CD14-positive monocyte (primary cell): Measurements from ENCODE around the gene DNAJA3. TPM values are rescaled to one million over a fixed set of nuclear protein-coding genes. Genes with fewer than 3 reads are reported as not detected.

ENCODE experiments used
- DNase-seq, 3 donors: peaks; one replicate each; pipeline ENCODE4 v3.0.0-alpha.2; 2011 to 2022
- H2AFZ ChIP-seq: 2 replicates; pipeline ENCODE4 v1.6.0; 2012; ENCODE audit warnings: mild to moderate bottlenecking, low read depth, low read length, inconsistent platforms; ENCODE audit not compliant: insufficient read depth, poor library complexity, severe bottlenecking
- H3K27ac ChIP-seq, 2 donors: 1 replicate in 1 of 2; 2 replicates in 1 of 2; pipeline ENCODE4 v1.5.1; 2012 to 2013; ENCODE audit warnings: low read length in 2 of 2, control low read depth in 1 of 2, inconsistent platforms in 1 of 2, low read depth in 1 of 2, mild to moderate bottlenecking in 1 of 2
- H3K27me3 ChIP-seq, 2 donors: one replicate each; pipeline versions ENCODE4 v1.6.0 to v1.6.1; 2011 to 2013; ENCODE audit warnings: low read length in 2 of 2; ENCODE audit not compliant: control insufficient read depth in 2 of 2, insufficient read depth in 2 of 2
- H3K36me3 ChIP-seq, 2 donors: replicated peaks in 1 of 2; 1 replicate in 1 of 2; 2 replicates in 1 of 2; pipeline versions ENCODE4 v1.5.1 to v1.6.1; 2012 to 2013; ENCODE audit warnings: low read length in 2 of 2, control low read depth in 1 of 2, inconsistent platforms in 1 of 2, mild to moderate bottlenecking in 1 of 2; ENCODE audit not compliant: insufficient read depth in 2 of 2, control insufficient read depth in 1 of 2
- H3K4me1 ChIP-seq, 2 donors: 1 replicate in 1 of 2; 2 replicates in 1 of 2; pipeline versions ENCODE4 v1.5.1 to v1.6.1; 2012 to 2013; ENCODE audit warnings: low read length in 2 of 2, control low read depth in 1 of 2, inconsistent platforms in 1 of 2, mild to moderate bottlenecking in 1 of 2, moderate library complexity in 1 of 2; ENCODE audit not compliant: insufficient read depth in 2 of 2, control insufficient read depth in 1 of 2
- H3K4me2 ChIP-seq: replicated peaks from 2 replicates; pipeline ENCODE3; 2012; ENCODE audit warnings: low read length, moderate library complexity, mild to moderate bottlenecking; ENCODE audit not compliant: poor library complexity, severe bottlenecking; ENCODE audit errors: extremely low read depth
- H3K4me3 ChIP-seq, 3 experiments: fragments of 200-600 bp in 1 of 3; sonication (generic) in 1 of 3; replicated peaks in 1 of 3; 1 replicate in 2 of 3; 2 replicates in 1 of 3; pipeline ENCODE4 v1.5.1; 2011 to 2013; ENCODE audit warnings: low read length in 3 of 3, mild to moderate bottlenecking in 3 of 3, control low read depth in 2 of 3, low read depth in 2 of 3, inconsistent platforms in 1 of 3, moderate library complexity in 1 of 3
- H3K79me2 ChIP-seq: 2 replicates; pipeline ENCODE4 v1.6.0; 2012; ENCODE audit warnings: mild to moderate bottlenecking, control low read depth, inconsistent platforms, low read length, moderate library complexity; ENCODE audit not compliant: insufficient read depth
- H3K9ac ChIP-seq: 2 replicates; pipeline ENCODE4 v1.6.0; 2017; ENCODE audit warnings: low read length, mild to moderate bottlenecking; ENCODE audit not compliant: insufficient read depth, poor library complexity, severe bottlenecking
- H3K9me3 ChIP-seq, 2 donors: replicated peaks in 1 of 2; 1 replicate in 1 of 2; 2 replicates in 1 of 2; pipeline versions ENCODE4 v1.5.1 to v1.6.1; 2012 to 2013; ENCODE audit warnings: low read length in 2 of 2, control low read depth in 1 of 2; ENCODE audit not compliant: control insufficient read depth in 1 of 2, insufficient read depth in 1 of 2
- H4K20me1 ChIP-seq: 2 replicates; pipeline ENCODE4 v1.6.0; 2012; ENCODE audit warnings: mild to moderate bottlenecking, low read length, control low read depth, moderate library complexity; ENCODE audit not compliant: insufficient read depth
- H3K27ac Mint-ChIP-seq, 7 donors: one replicate each; pipeline ENCODE4 v1.8.0; 2020; ENCODE audit warnings: mild to moderate bottlenecking in 7 of 7, mixed read lengths in 7 of 7, moderate library complexity in 6 of 7, inconsistent platforms in 2 of 7
- H3K27me3 Mint-ChIP-seq, 3 donors: one replicate each; pipeline ENCODE4 v1.8.0; 2021 to 2022; ENCODE audit warnings: low read depth in 3 of 3, mild to moderate bottlenecking in 3 of 3, mixed read lengths in 3 of 3, moderate library complexity in 3 of 3, inconsistent platforms in 1 of 3
- H3K36me3 Mint-ChIP-seq, 2 donors: one replicate each; pipeline ENCODE4 v1.8.0; 2020; ENCODE audit warnings: mixed read lengths in 2 of 2, inconsistent platforms in 1 of 2, mild to moderate bottlenecking in 1 of 2
- H3K4me1 Mint-ChIP-seq: one replicate; pipeline ENCODE4 v1.8.0; 2020; ENCODE audit warnings: mild to moderate bottlenecking, mixed read lengths
- H3K4me3 Mint-ChIP-seq, 2 donors: one replicate each; pipeline ENCODE4 v1.8.0; 2020; ENCODE audit warnings: mild to moderate bottlenecking in 2 of 2, mixed read lengths in 2 of 2, moderate library complexity in 1 of 2
- H3K9me3 Mint-ChIP-seq, 7 donors: one replicate each; pipeline ENCODE4 v1.8.0; 2020 to 2022; ENCODE audit warnings: mixed read lengths in 7 of 7, mild to moderate bottlenecking in 6 of 7, moderate library complexity in 6 of 7, inconsistent platforms in 2 of 7
- CTCF ChIP-seq: fragments of 200-600 bp; IDR thresholded peaks from one replicate; pipeline ENCODE4 v1.8.0; 2022; ENCODE audit warnings: antibody characterized with exemption, mild to moderate bottlenecking
- WGBS: methylation state at CpG from one replicate; pipeline ENCODE4 v1.1.5; 2013; ENCODE audit warnings: missing lambda C conversion rate; ENCODE audit not compliant: insufficient coverage; 5-methylcytosine and 5-hydroxymethylcytosine counted together
- intact Hi-C, 2 donors: fragments of 100-400 bp; cut with micrococcal nuclease; formaldehyde crosslinking; loops; one replicate each; pipeline versions ENCODE4 v1.15.0 to v1.15.1; 2023
- polyA plus RNA-seq, 3 donors: library from polyadenylated mRNA; depleted of rRNA in 1 of 3; unstranded in 2 of 3; stranded (reverse) in 1 of 3; fragments of 300-500 nt in 2 of 3; fragments of >200 nt in 1 of 3; fragmentation: Illumina TruSeq in 2 of 3; gene quantifications; 1 replicate in 2 of 3; 2 replicates in 1 of 3; pipeline ENCODE4 v1.2.3, GENCODE V29; 2012 to 2021

Gene DNAJA3
- polyA plus RNA-seq, 3 donors, result 17.1 to 27.9 (median 19.5) TPM

GRCh38 chr16:4486126-4486893 lies 60.6 kb downstream of the DNAJA3 start:
- Mint-ChIP-seq H3K4me1 (peaks cover 4% of the 10 kb centered on the region), H3K27ac (peak overlapping the region in 4 of 7 donors; percentile 22 to 75 (median 38)), H3K9me3 (no peaks in the 10 kb centered on the region), H3K36me3 (peaks cover 30 to 61% of the 10 kb centered on the region in 2 donors), H3K27me3 (no peaks in the 10 kb centered on the region), H3K4me3 (no peak overlapping the region)
- no peak overlapping the region for H3K4me2 ChIP-seq
- H3K36me3 ChIP-seq, result peaks cover 31 to 61% of the 10 kb centered on the region in 2 donors
- H3K79me2 ChIP-seq, result peaks cover 26% of the 10 kb centered on the region
- H3K4me1 ChIP-seq, result no peaks in the 10 kb centered on the region
- no peak for TF ChIP-seq CTCF
- intact Hi-C loops, result no loop called here
- DNase-seq, result no peak
- no peaks in the 10 kb centered on the region for H3K27me3 ChIP-seq
- no peak overlapping the region for H3K4me3 ChIP-seq
- 61% methylated on average over 2 of the region's 3 CpGs for WGBS
- H3K9me3 ChIP-seq, result no peaks in the 10 kb centered on the region
- no peak overlapping the region for H3K9ac ChIP-seq
- no peak overlapping the region for H2AFZ ChIP-seq
- H4K20me1 ChIP-seq, result peaks cover 13% of the 10 kb centered on the region
- peak overlapping the region in 1 of 2 donors; percentile 33 for H3K27ac ChIP-seq

DNA sequence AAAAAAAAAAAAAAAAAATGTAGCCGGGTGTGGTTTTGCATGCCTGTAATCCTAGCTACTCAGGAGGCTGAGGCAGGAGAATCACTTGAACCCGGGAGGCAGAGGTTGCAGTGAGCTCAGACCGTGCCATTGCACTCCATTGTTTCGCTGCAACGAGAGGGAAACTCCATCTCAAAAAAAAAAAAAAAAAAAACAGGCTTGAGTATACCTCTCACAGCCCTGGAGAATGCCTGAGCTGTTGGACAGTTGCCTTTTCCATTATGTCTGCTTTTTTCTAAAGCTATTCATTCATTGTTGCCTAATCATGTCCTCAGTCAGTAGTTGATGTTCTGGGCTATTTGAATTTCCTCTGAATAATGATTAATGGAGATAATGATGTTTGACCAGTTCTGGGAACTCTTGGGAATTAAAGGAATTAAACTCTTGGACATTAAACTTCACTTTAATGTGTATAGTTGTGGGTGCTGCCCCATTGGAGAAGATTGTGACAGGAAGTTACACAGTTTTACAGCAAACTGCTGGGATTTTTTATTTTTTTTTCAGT lies 62.4 kb downstream of the DNAJA3 start:
- Mint-ChIP-seq H3K4me1 (peaks cover 2% of the 10 kb centered on the region), H3K27me3 (no peaks in the 10 kb centered on the region), H3K36me3 (peaks cover 28 to 61% of the 10 kb centered on the region in 2 donors), H3K27ac (peak overlapping the region in 1 of 7 donors; percentile 30), H3K4me3 (no peak overlapping the region), H3K9me3 (no peaks in the 10 kb centered on the region)
- Histone ChIP-seq H3K4me1 (no peaks in the 10 kb centered on the region), H3K9ac (no peak overlapping the region), H3K4me2 (no peak overlapping the region), H3K27ac (no peak overlapping the region), H3K4me3 (no peak overlapping the region), H3K79me2 (peaks cover 13% of the 10 kb centered on the region), H3K36me3 (peaks cover 32 to 63% of the 10 kb centered on the region in 2 donors), H2AFZ (no peak overlapping the region), H3K9me3 (no peaks in the 10 kb centered on the region), H3K27me3 (no peaks in the 10 kb centered on the region), H4K20me1 (peaks cover 8% of the 10 kb centered on the region)
- no peak for DNase-seq
- WGBS, result no CpG with 5 or more reads among the region's 5 CpGs
- intact Hi-C loops, result no loop called here
- no peak for TF ChIP-seq CTCF
